Progenitor cell of endocrine pancreas (in vitro differentiated cells): Measurements from ENCODE around the gene CBFA2T3. TPM values are rescaled to one million over a fixed set of nuclear protein-coding genes. Genes with fewer than 3 reads are reported as not detected.

Source experiments
- DNase-seq: peaks from one replicate; pipeline ENCODE4 v3.0.0; 2021; ENCODE audit warnings: low spot score; ENCODE audit not compliant: unreplicated experiment
- H3K27ac Mint-ChIP-seq: 2 replicates; pipeline ENCODE4 v1.8.0; 2021; ENCODE audit warnings: mild to moderate bottlenecking, moderate library complexity, mixed read lengths
- H3K27me3 Mint-ChIP-seq: 2 replicates; pipeline ENCODE4 v1.8.0; 2021; ENCODE audit warnings: mixed read lengths
- H3K36me3 Mint-ChIP-seq: 2 replicates; pipeline ENCODE4 v1.8.0; 2022; ENCODE audit warnings: mixed read lengths; ENCODE audit not compliant: insufficient read depth
- H3K4me1 Mint-ChIP-seq: 2 replicates; pipeline ENCODE4 v1.8.0; 2021; ENCODE audit warnings: low read depth, mixed read lengths
- H3K4me3 Mint-ChIP-seq: 2 replicates; pipeline ENCODE4 v1.8.0; 2021; ENCODE audit warnings: low read depth, mild to moderate bottlenecking, moderate library complexity, mixed read lengths
- H3K9me3 Mint-ChIP-seq: 2 replicates; pipeline ENCODE4 v1.8.0; 2021; ENCODE audit warnings: low read depth, mixed read lengths
- CTCF ChIP-seq: fragments of 200-600 bp; sonication (generic); IDR thresholded peaks from one replicate; pipeline ENCODE4 v1.5.0; 2021; ENCODE audit warnings: antibody characterized with exemption, mild to moderate bottlenecking; ENCODE audit not compliant: unreplicated experiment
- total RNA-seq: library from RNA; stranded (reverse); gene quantifications from 2 replicates; pipeline ENCODE4 v1.2.1, GENCODE V29; 2021

Gene CBFA2T3
- total RNA-seq, 1 donor from 2014 or later, result 12.9 TPM

DNA sequence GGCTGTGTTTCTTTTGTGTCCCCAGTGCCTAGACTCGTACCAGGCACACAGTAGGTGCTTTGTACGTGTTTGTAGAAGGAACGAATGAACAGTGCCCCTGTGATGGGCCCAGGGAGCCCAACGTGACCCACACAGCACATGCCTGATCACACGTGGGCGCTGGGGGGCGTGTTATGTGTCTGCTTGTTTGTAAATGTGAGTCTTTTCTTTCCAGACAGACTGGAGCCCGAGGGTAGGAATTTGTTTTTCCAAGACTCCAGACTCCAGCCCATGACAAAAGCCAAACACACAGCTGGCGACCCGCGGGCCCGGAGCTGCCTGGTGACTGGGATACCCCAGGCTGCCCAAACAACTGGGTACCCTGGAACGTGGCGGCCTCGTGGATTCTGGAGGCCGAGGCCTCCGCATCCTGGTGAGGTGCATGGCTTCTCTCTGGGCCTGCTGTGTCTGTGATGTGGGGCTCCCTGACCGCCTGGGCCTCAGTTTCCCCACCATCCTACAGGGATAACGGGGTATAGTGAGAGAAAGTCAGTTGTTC is 14.9 kb upstream of the CBFA2T3 start:
- Mint-ChIP-seq H3K27ac (no peak overlapping the region), H3K9me3 (no peaks in the 10 kb centered on the region), H3K27me3 (peaks cover 17% of the 10 kb centered on the region), H3K4me1 (no peaks in the 10 kb centered on the region), H3K36me3 (no peaks in the 10 kb centered on the region), H3K4me3 (no peak overlapping the region)
- DNase-seq, result no peak
- no peak for TF ChIP-seq CTCF

DNA sequence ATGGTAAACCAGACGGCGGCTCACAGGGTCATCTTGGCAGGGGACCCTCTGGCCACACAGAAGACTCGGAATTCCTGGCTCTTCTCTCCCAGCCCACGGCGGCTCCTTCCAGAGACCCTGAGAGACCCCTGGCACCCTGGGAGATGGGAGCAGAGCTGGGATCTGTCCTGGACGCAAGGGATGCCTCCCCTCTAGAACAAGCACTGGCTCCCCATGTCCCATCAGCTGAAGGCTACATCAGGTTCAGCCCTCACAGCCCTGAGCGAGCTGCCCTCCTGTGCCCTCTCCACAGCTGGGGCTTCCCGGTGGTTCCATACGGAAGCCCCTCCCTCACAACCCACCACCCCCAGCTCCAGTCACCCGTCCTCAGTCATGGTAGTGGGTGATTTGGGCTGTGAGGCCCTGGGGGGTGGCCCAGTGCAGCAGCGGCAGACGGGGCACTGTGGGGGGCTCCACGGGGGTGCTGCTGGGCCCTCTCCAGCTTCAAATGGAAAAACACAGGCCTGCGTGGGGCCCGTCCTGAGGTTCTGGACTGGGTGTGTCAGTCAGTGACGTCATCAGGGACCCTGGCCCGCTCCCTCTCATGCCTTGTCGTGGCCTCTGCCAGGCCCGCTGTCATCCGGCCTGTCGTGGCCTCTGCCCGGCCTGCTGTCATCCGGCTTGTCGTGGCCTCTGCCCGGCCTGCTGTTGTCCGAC is 13.0 kb upstream of the CBFA2T3 start:
- Mint-ChIP-seq H3K4me1 (no peaks in the 10 kb centered on the region), H3K9me3 (no peaks in the 10 kb centered on the region), H3K4me3 (no peak overlapping the region), H3K36me3 (no peaks in the 10 kb centered on the region), H3K27me3 (peaks cover 14% of the 10 kb centered on the region), H3K27ac (no peak overlapping the region)
- TF ChIP-seq CTCF, result no peak
- no peak for DNase-seq

DNA sequence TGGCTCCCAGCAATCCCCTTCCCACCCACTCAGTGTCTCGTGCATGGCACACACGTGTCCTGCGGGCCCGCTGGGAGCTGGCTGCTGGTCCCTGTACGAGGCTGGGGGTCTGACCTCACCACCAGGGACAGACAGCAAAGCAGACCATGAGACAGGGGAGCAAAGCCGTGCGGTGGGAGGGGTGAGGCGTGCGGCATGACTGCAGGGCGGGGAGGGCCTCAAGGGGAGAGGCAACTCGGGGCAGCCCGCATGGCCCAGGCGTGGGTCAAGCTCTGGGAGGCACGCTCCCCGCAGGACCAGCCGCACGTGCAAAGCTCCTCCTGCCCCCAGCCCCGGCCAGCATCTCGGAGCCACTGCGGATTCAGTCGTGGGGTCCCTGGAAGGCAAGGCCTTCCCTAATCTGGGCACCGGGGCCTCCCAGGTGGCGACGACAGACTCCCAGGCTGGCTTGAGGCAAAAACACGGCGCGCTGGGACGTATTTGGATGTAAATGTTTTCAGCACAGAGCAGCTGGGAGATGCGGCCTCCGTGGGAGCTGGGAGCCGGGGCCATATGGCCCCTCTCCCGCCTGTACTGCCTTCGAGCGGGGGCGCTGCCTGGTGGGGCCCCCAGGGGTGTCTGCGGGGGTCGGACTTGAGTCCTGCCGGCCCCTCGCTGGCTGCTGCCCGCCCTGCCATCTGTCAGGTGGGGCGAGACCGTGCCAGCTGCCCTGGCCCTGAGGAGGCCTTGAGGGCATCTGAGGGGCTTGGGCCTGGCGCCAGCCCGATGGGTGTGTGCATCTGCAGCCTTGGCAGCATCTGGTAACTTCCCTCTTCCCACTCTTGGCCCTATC is 12.2 kb upstream of the CBFA2T3 start:
- TF ChIP-seq CTCF, result no peak
- no peaks in the 10 kb centered on the region for H3K9me3 Mint-ChIP-seq
- H3K36me3 Mint-ChIP-seq, result no peaks in the 10 kb centered on the region
- no peak overlapping the region for H3K27ac Mint-ChIP-seq
- no peak for DNase-seq
- peaks cover 10% of the 10 kb centered on the region for H3K27me3 Mint-ChIP-seq
- no peak overlapping the region for H3K4me3 Mint-ChIP-seq
- no peaks in the 10 kb centered on the region for H3K4me1 Mint-ChIP-seq

DNA sequence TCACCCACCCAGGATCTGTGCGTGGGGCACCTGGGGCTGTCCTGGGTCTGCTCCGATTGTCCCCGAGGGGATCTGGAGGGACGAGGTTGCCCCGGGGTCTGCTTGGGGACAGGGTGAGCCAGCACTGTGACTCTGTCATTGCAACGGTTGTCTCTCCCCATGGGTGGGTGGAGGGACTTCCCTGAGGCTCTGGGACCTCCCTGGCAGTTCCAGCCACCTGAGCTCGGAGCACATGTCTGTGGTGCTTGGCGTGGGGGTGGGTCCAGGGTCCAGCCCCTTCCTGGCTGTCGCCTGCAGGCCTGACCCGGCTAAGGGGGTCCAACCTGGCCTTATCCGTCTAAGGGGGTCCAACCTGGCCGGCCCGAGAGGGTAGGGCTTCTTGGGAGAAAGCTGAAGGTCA is 8.5 kb upstream of the CBFA2T3 start:
- no peak overlapping the region for H3K27ac Mint-ChIP-seq
- H3K4me3 Mint-ChIP-seq, result no peak overlapping the region
- H3K36me3 Mint-ChIP-seq, result no peaks in the 10 kb centered on the region
- no peak for DNase-seq
- no peaks in the 10 kb centered on the region for H3K9me3 Mint-ChIP-seq
- no peaks in the 10 kb centered on the region for H3K4me1 Mint-ChIP-seq
- peaks cover 9% of the 10 kb centered on the region for H3K27me3 Mint-ChIP-seq
- no peak for TF ChIP-seq CTCF
